Upper lobe of right lung (tissue), 1 donor: ENCODE measurements around the gene EFNA5. TPM values are rescaled to one million over a fixed set of nuclear protein-coding genes. Genes with fewer than 3 reads are reported as not detected.

Experiments
- ATAC-seq: fragments of 200-7000 bp; cut with Tn5 transposase; one replicate; pipeline ENCODE4 v1.9.1; 2020; ENCODE audit warnings: mild to moderate bottlenecking, moderate library complexity
- DNase-seq: peaks from one replicate; pipeline ENCODE4 v3.0.0-alpha.2; 2020
- H3K27ac ChIP-seq: fragments of 200-600 bp; one replicate; pipeline ENCODE4 v1.8.0; 2022
- H3K27me3 ChIP-seq: fragments of 200-600 bp; one replicate; pipeline ENCODE4 v1.8.0; 2022; ENCODE audit warnings: mild to moderate bottlenecking
- H3K36me3 ChIP-seq: fragments of 200-600 bp; one replicate; pipeline ENCODE4 v1.8.0; 2022
- H3K4me1 ChIP-seq: fragments of 200-600 bp; one replicate; pipeline ENCODE4 v1.8.0; 2022
- H3K4me3 ChIP-seq: fragments of 200-600 bp; one replicate; pipeline ENCODE4 v1.8.0; 2022; ENCODE audit warnings: mild to moderate bottlenecking
- H3K9me3 ChIP-seq: fragments of 200-600 bp; one replicate; pipeline ENCODE4 v1.8.0; 2022
- CTCF ChIP-seq: fragments of 200-600 bp; IDR thresholded peaks from one replicate; pipeline ENCODE4 v1.8.0; 2022; ENCODE audit warnings: antibody characterized with exemption
- intact Hi-C: fragments of 100-400 bp; cut with DNase I; formaldehyde crosslinking; loops from one replicate; pipeline ENCODE4 v1.11.0; 2022
- total RNA-seq: library from RNA; stranded (reverse); fragmentation: NEBNext Ultra II Directional; extraction: Animal tissue kit (Norgen Biotek cat#: 25700); gene quantifications from one replicate; pipeline ENCODE4 v1.2.1, GENCODE V29; 2021
- donor health status: DM: no; HTN: yes; CAD: no; lungs with severe emphysema.

Gene EFNA5
- total RNA-seq, 1 donor from 2014 or later, result 12.0 TPM

GRCh38 chr5:107563959-107564544, 106.7 kb downstream of the EFNA5 start:
- H3K36me3 ChIP-seq, result no peaks in the 10 kb centered on the region
- no peak overlapping the region for H3K27ac ChIP-seq
- no peaks in the 10 kb centered on the region for H3K9me3 ChIP-seq
- H3K4me3 ChIP-seq, result no peak overlapping the region
- intact Hi-C loops, result no loop called here
- no peaks in the 10 kb centered on the region for H3K4me1 ChIP-seq
- H3K27me3 ChIP-seq, result no peaks in the 10 kb centered on the region
- TF ChIP-seq CTCF, result no peak
- DNase-seq (no peak), ATAC-seq (no peak)

GRCh38 chr5:107560377-107560776, 110.4 kb downstream of the EFNA5 start:
- intact Hi-C loops, result no loop called here
- DNase-seq (no peak), ATAC-seq (no peak)
- H3K4me1 ChIP-seq, result no peaks in the 10 kb centered on the region
- TF ChIP-seq CTCF, result no peak
- H3K4me3 ChIP-seq, result no peak overlapping the region
- no peak overlapping the region for H3K27ac ChIP-seq
- H3K27me3 ChIP-seq, result no peaks in the 10 kb centered on the region
- H3K36me3 ChIP-seq, result no peaks in the 10 kb centered on the region
- H3K9me3 ChIP-seq, result no peaks in the 10 kb centered on the region

- DNase-seq, result no peak
- intact Hi-C loops, result no loop called here
- H3K27ac ChIP-seq, result no peak overlapping the region
These were observed 111.8 kb downstream of the EFNA5 start for GRCh38 chr5:107558823-107559375.

GRCh38 chr5:107557051-107557658, 113.6 kb downstream of the EFNA5 start:
- H3K9me3 ChIP-seq, result no peaks in the 10 kb centered on the region
- ATAC-seq, result peak; percentile 75
- H3K4me3 ChIP-seq, result no peak overlapping the region
- intact Hi-C loops, result no loop called here
- no peaks in the 10 kb centered on the region for H3K36me3 ChIP-seq
- H3K27me3 ChIP-seq, result no peaks in the 10 kb centered on the region
- TF ChIP-seq CTCF, result no peak
- H3K27ac ChIP-seq, result no peak overlapping the region
- no peaks in the 10 kb centered on the region for H3K4me1 ChIP-seq
- no peak for DNase-seq

More at GRCh38 chr5:107558823-107559375, 111.8 kb downstream of the EFNA5 start:
- no peak for ATAC-seq
- Histone ChIP-seq H3K4me1 (no peaks in the 10 kb centered on the region), H3K4me3 (no peak overlapping the region), H3K36me3 (no peaks in the 10 kb centered on the region), H3K9me3 (no peaks in the 10 kb centered on the region), H3K27me3 (no peaks in the 10 kb centered on the region)
- TF ChIP-seq CTCF, result no peak

GRCh38 chr5:107556575-107556974, 114.2 kb downstream of the EFNA5 start:
- Histone ChIP-seq H3K4me3 (no peak overlapping the region), H3K9me3 (no peaks in the 10 kb centered on the region), H3K27ac (no peak overlapping the region), H3K4me1 (no peaks in the 10 kb centered on the region), H3K27me3 (no peaks in the 10 kb centered on the region), H3K36me3 (no peaks in the 10 kb centered on the region)
- TF ChIP-seq CTCF, result no peak
- intact Hi-C loops, result no loop called here
- DNase-seq (no peak), ATAC-seq (no peak)
